VCaP (cell line): ENCODE measurements around the gene CNN2.

ENCODE experiments used
- H3K27ac ChIP-seq: fragments of 450-650 bp; 2 replicates; pipeline ENCODE4 v1.5.1; 2017
- CTCF ChIP-seq: fragments of 450-650 bp; conservative IDR thresholded peaks from 2 replicates; pipeline ENCODE4 v1.5.1; 2017; ENCODE audit warnings: mild to moderate bottlenecking, moderate library complexity

The CNN2 gene

GRCh38 chr19:986083-986482, 40.3 kb upstream of the CNN2 start:
- TF ChIP-seq CTCF = no peak
- no peak overlapping the region for H3K27ac ChIP-seq

GRCh38 chr19:988081-988480, 38.3 kb upstream of the CNN2 start:
- TF ChIP-seq CTCF = no peak
- no peak overlapping the region for H3K27ac ChIP-seq

GRCh38 chr19:988510-988909, 37.9 kb upstream of the CNN2 start:
- H3K27ac ChIP-seq = no peak overlapping the region
- TF ChIP-seq CTCF = no peak

- no peak overlapping the region for H3K27ac ChIP-seq
- TF ChIP-seq CTCF = peak; percentile 20
These were observed 36.9 kb upstream of the CNN2 start for GRCh38 chr19:989381-990081.

GRCh38 chr19:990119-990571, 36.3 kb upstream of the CNN2 start:
- TF ChIP-seq CTCF = no peak
- no peak overlapping the region for H3K27ac ChIP-seq

GRCh38 chr19:990746-991145, 35.7 kb upstream of the CNN2 start:
- TF ChIP-seq CTCF = no peak
- no peak overlapping the region for H3K27ac ChIP-seq

- no peak for TF ChIP-seq CTCF
- H3K27ac ChIP-seq = no peak overlapping the region
These were observed 35.1 kb upstream of the CNN2 start for GRCh38 chr19:991174-991931.
